OCI-LY1 (cell line): ENCODE measurements around the gene CUBN.

Source experiments
- H2AFZ ChIP-seq: fragments of 200-600 bp; sonication (generic), shearing (Covaris generic); 2 replicates; pipeline ENCODE4 v1.6.0; 2014; ENCODE audit warnings: antibody characterized with exemption, mild to moderate bottlenecking, low read length
- H3F3A ChIP-seq: fragments of 200-600 bp; sonication (generic), shearing (Covaris generic); 2 replicates; pipeline ENCODE4 v1.6.0; 2014; ENCODE audit warnings: mild to moderate bottlenecking, antibody characterized with exemption, low read length, moderate library complexity; ENCODE audit not compliant: insufficient read depth
- H3K27ac ChIP-seq: fragments of 200-600 bp; sonication (generic); 2 replicates; pipeline ENCODE4 v1.5.1; 2014; ENCODE audit warnings: low read length, mixed run types, mild to moderate bottlenecking, low read depth; ENCODE audit not compliant: poor library complexity, severe bottlenecking
- H3K27me3 ChIP-seq: fragments of 200-600 bp; sonication (generic); 2 replicates; pipeline ENCODE4 v1.6.0; 2014; ENCODE audit warnings: antibody characterized with exemption, mild to moderate bottlenecking, low read length, moderate library complexity; ENCODE audit not compliant: insufficient read depth
- H3K36me3 ChIP-seq: fragments of 200-600 bp; sonication (generic); 2 replicates; pipeline ENCODE4 v1.6.1; 2014; ENCODE audit warnings: mild to moderate bottlenecking, antibody characterized with exemption, low read length, moderate library complexity, mixed read lengths; ENCODE audit not compliant: insufficient read depth
- H3K4me1 ChIP-seq: fragments of 200-600 bp; sonication (generic); 2 replicates; pipeline ENCODE4 v1.5.1; 2014; ENCODE audit warnings: mild to moderate bottlenecking, low read length, moderate library complexity; ENCODE audit not compliant: insufficient read depth, severe bottlenecking
- H3K4me2 ChIP-seq: fragments of 200-600 bp; sonication (generic), shearing (Covaris generic); 2 replicates; pipeline ENCODE4 v1.6.1; 2014; ENCODE audit warnings: low read length
- H3K4me3 ChIP-seq: fragments of 200-600 bp; sonication (generic); 2 replicates; pipeline ENCODE4 v1.5.1; 2014; ENCODE audit warnings: low read length, low read depth, mild to moderate bottlenecking, mixed read lengths; ENCODE audit not compliant: poor library complexity, severe bottlenecking
- H3K79me2 ChIP-seq: fragments of 200-600 bp; shearing (Covaris generic); 2 replicates; pipeline ENCODE4 v1.6.1; 2016; ENCODE audit warnings: mixed run types, low read length, mixed read lengths; ENCODE audit not compliant: insufficient read depth
- H3K9ac ChIP-seq: fragments of 200-600 bp; sonication (generic), shearing (Covaris generic); 2 replicates; pipeline ENCODE4 v1.6.1; 2014; ENCODE audit warnings: mild to moderate bottlenecking, low read length, mixed read lengths
- H3K9me2 ChIP-seq: fragments of 200-600 bp; sonication (generic), shearing (Covaris generic); 2 replicates; pipeline ENCODE4 v1.6.1; 2014; ENCODE audit warnings: low read depth, mild to moderate bottlenecking, low read length, mixed read lengths
- H3K9me3 ChIP-seq: fragments of 200-600 bp; shearing (Covaris generic); 2 replicates; pipeline ENCODE4 v1.6.1; 2014; ENCODE audit warnings: low read length, mixed read lengths
- H4K20me1 ChIP-seq: fragments of 200-600 bp; sonication (generic), shearing (Covaris generic); 2 replicates; pipeline ENCODE4 v1.6.0; 2016; ENCODE audit warnings: mild to moderate bottlenecking, low read length; ENCODE audit not compliant: insufficient read depth
- CTCF ChIP-seq: fragments of 200-600 bp; sonication (generic), shearing (Covaris generic); IDR thresholded peaks from 2 replicates; pipeline ENCODE4 v1.5.1; 2017; ENCODE audit warnings: mild to moderate bottlenecking, antibody characterized with exemption, low read length, moderate library complexity, mixed read lengths
- EZH2 ChIP-seq: fragments of 200-600 bp; sonication (generic), shearing (Covaris generic); IDR thresholded peaks from 2 replicates; pipeline ENCODE4 v1.8.0; 2017; ENCODE audit warnings: borderline replicate concordance, mixed run types, mild to moderate bottlenecking, antibody characterized with exemption, low read length, moderate library complexity, mixed read lengths

CUBN gene

GRCh38 chr10:16968416-16969041 lies 161.1 kb downstream of the CUBN start:
- H3K36me3 ChIP-seq: no peaks in the 10 kb centered on the region
- TF ChIP-seq EZH2 (no peak), CTCF (no peak)
- H2AFZ ChIP-seq: no peak overlapping the region
- H3F3A ChIP-seq: no peaks in the 10 kb centered on the region
- no peaks in the 10 kb centered on the region for H4K20me1 ChIP-seq
- no peaks in the 10 kb centered on the region for H3K79me2 ChIP-seq
- H3K27me3 ChIP-seq: no peaks in the 10 kb centered on the region; the same call in 1 of the 2 replicates
- no peaks in the 10 kb centered on the region for H3K9me3 ChIP-seq
- no peak overlapping the region for H3K4me2 ChIP-seq
- H3K4me1 ChIP-seq: no peaks in the 10 kb centered on the region
- no peak overlapping the region for H3K4me3 ChIP-seq
- no peak overlapping the region for H3K27ac ChIP-seq
- no peak overlapping the region for H3K9ac ChIP-seq
- H3K9me2 ChIP-seq: no peaks in the 10 kb centered on the region

- H3K9me3 ChIP-seq: no peaks in the 10 kb centered on the region
- H2AFZ ChIP-seq: no peak overlapping the region
- no peaks in the 10 kb centered on the region; the same call in 1 of the 2 replicates for H3K27me3 ChIP-seq
- no peaks in the 10 kb centered on the region for H3F3A ChIP-seq
- no peak overlapping the region for H3K27ac ChIP-seq
- H3K4me2 ChIP-seq: no peak overlapping the region
- no peaks in the 10 kb centered on the region for H3K79me2 ChIP-seq
- TF ChIP-seq EZH2: no peak
- no peak for TF ChIP-seq CTCF
- no peaks in the 10 kb centered on the region for H3K36me3 ChIP-seq
- no peak overlapping the region for H3K4me3 ChIP-seq
- no peaks in the 10 kb centered on the region for H4K20me1 ChIP-seq
- H3K9me2 ChIP-seq: no peaks in the 10 kb centered on the region
- no peaks in the 10 kb centered on the region for H3K4me1 ChIP-seq
- H3K9ac ChIP-seq: no peak overlapping the region
Observed at GRCh38 chr10:16967866-16968415, 161.7 kb downstream of the CUBN start.

GRCh38 chr10:16966991-16967865 lies 162.4 kb downstream of the CUBN start:
- no peak overlapping the region for H3K9ac ChIP-seq
- H4K20me1 ChIP-seq: no peaks in the 10 kb centered on the region
- H3F3A ChIP-seq: no peaks in the 10 kb centered on the region
- H3K4me1 ChIP-seq: no peaks in the 10 kb centered on the region
- H2AFZ ChIP-seq: no peak overlapping the region
- H3K4me3 ChIP-seq: no peak overlapping the region
- no peaks in the 10 kb centered on the region; the same call in 1 of the 2 replicates for H3K27me3 ChIP-seq
- H3K36me3 ChIP-seq: no peaks in the 10 kb centered on the region
- H3K79me2 ChIP-seq: no peaks in the 10 kb centered on the region
- no peaks in the 10 kb centered on the region for H3K9me3 ChIP-seq
- no peaks in the 10 kb centered on the region for H3K9me2 ChIP-seq
- no peak overlapping the region for H3K27ac ChIP-seq
- no peak overlapping the region for H3K4me2 ChIP-seq
- TF ChIP-seq EZH2: no peak
